ENCODE measurements around the gene KRT39. TPM values are rescaled to one million over a fixed set of nuclear protein-coding genes. Genes with fewer than 3 reads are reported as not detected.

KRT39 gene
- total RNA-seq, 2 experiments from 2014 or later, result not detected

GRCh38 chr17:40951011-40951622 is 15.6 kb downstream of the KRT39 start:
- ChIA-PET CTCF (interaction anchor here (0.6 kb wide), 1 partner anchor 524 kb away, joined by 4 read pairs; no protein-coding TSS in a partner anchor), POLR2A (no interaction called here)
- peaks cover 55% of the 10 kb centered on the region for H3K27me3 Mint-ChIP-seq
- no peak for DNase-seq
- H3K4me1 Mint-ChIP-seq, result no peaks in the 10 kb centered on the region
- no peak overlapping the region for H3K4me3 Mint-ChIP-seq
- H3K9me3 Mint-ChIP-seq, result no peaks in the 10 kb centered on the region
- H3K27ac Mint-ChIP-seq, result no peak overlapping the region
- no peaks in the 10 kb centered on the region for H3K36me3 Mint-ChIP-seq (ENCODE audit: low read depth)

GRCh38 chr17:40950176-40950575 is 16.6 kb downstream of the KRT39 start:
- H3K27me3 Mint-ChIP-seq, result peaks cover 60% of the 10 kb centered on the region
- no peak overlapping the region for H3K27ac Mint-ChIP-seq
- no peak for DNase-seq
- ChIA-PET CTCF (no interaction called here), POLR2A (no interaction called here)
- H3K36me3 Mint-ChIP-seq (ENCODE audit: low read depth), result no peaks in the 10 kb centered on the region
- H3K4me3 Mint-ChIP-seq, result no peak overlapping the region
- H3K4me1 Mint-ChIP-seq, result no peaks in the 10 kb centered on the region
- H3K9me3 Mint-ChIP-seq, result no peaks in the 10 kb centered on the region

GRCh38 chr17:40949418-40949817 is 17.3 kb downstream of the KRT39 start:
- Mint-ChIP-seq H3K27me3 (peaks cover 63% of the 10 kb centered on the region), H3K4me1 (no peaks in the 10 kb centered on the region)

GRCh38 chr17:40947929-40948328 is 18.8 kb downstream of the KRT39 start:
- no peak overlapping the region for H3K4me3 Mint-ChIP-seq
- H3K27ac Mint-ChIP-seq, result no peak overlapping the region
- CTCF ChIA-PET, result no interaction called here
- H3K4me1 Mint-ChIP-seq, result no peaks in the 10 kb centered on the region
- H3K36me3 Mint-ChIP-seq (ENCODE audit: low read depth), result no peaks in the 10 kb centered on the region
- peaks cover 55% of the 10 kb centered on the region for H3K27me3 Mint-ChIP-seq
- POLR2A ChIA-PET, result no interaction called here
- DNase-seq, result no peak
- no peaks in the 10 kb centered on the region for H3K9me3 Mint-ChIP-seq

More at GRCh38 chr17:40949418-40949817, 17.3 kb downstream of the KRT39 start:
- Mint-ChIP-seq H3K9me3 (no peaks in the 10 kb centered on the region), H3K4me3 (no peak overlapping the region), H3K36me3 (ENCODE audit: low read depth) (no peaks in the 10 kb centered on the region), H3K27ac (no peak overlapping the region)
- POLR2A ChIA-PET, result no interaction called here
- no peak for DNase-seq
- CTCF ChIA-PET, result no interaction called here

- POLR2A ChIA-PET, result no interaction called here
- Mint-ChIP-seq H3K36me3 (ENCODE audit: low read depth) (no peaks in the 10 kb centered on the region), H3K9me3 (no peaks in the 10 kb centered on the region), H3K27me3 (peaks cover 47% of the 10 kb centered on the region), H3K4me3 (no peak overlapping the region), H3K4me1 (no peaks in the 10 kb centered on the region), H3K27ac (no peak overlapping the region)
- no peak for DNase-seq
- CTCF ChIA-PET, result no interaction called here
Measured at GRCh38 chr17:40945414-40945813, 21.3 kb downstream of the KRT39 start.

- no peak for DNase-seq
- Mint-ChIP-seq H3K36me3 (ENCODE audit: low read depth) (no peaks in the 10 kb centered on the region), H3K9me3 (no peaks in the 10 kb centered on the region), H3K4me1 (no peaks in the 10 kb centered on the region), H3K27me3 (peaks cover 40% of the 10 kb centered on the region), H3K27ac (no peak overlapping the region), H3K4me3 (no peak overlapping the region)
- ChIA-PET POLR2A (no interaction called here), CTCF (no interaction called here)
Measured at GRCh38 chr17:40944531-40944930, 22.2 kb downstream of the KRT39 start.

GRCh38 chr17:40942553-40942952 is 24.2 kb downstream of the KRT39 start:
- Mint-ChIP-seq H3K4me3 (no peak overlapping the region), H3K9me3 (no peaks in the 10 kb centered on the region), H3K27ac (no peak overlapping the region), H3K36me3 (ENCODE audit: low read depth) (no peaks in the 10 kb centered on the region), H3K27me3 (peaks cover 25% of the 10 kb centered on the region), H3K4me1 (no peaks in the 10 kb centered on the region)
- CTCF ChIA-PET, result no interaction called here
- DNase-seq, result no peak
- POLR2A ChIA-PET, result no interaction called here

GRCh38 chr17:40940266-40940665 is 26.5 kb downstream of the KRT39 start:
- H3K36me3 Mint-ChIP-seq (ENCODE audit: low read depth), result no peaks in the 10 kb centered on the region
- no peak overlapping the region for H3K4me3 Mint-ChIP-seq
- no peak for DNase-seq
- ChIA-PET POLR2A (no interaction called here), CTCF (no interaction called here)
- H3K9me3 Mint-ChIP-seq, result no peaks in the 10 kb centered on the region
- no peaks in the 10 kb centered on the region for H3K4me1 Mint-ChIP-seq
- H3K27ac Mint-ChIP-seq, result no peak overlapping the region
- peaks cover 13% of the 10 kb centered on the region for H3K27me3 Mint-ChIP-seq

- H3K27me3 Mint-ChIP-seq, result peaks cover 19% of the 10 kb centered on the region
- no peaks in the 10 kb centered on the region for H3K4me1 Mint-ChIP-seq
- ChIA-PET POLR2A (no interaction called here), CTCF (no interaction called here)
- no peaks in the 10 kb centered on the region for H3K9me3 Mint-ChIP-seq
- H3K4me3 Mint-ChIP-seq, result no peak overlapping the region
- H3K27ac Mint-ChIP-seq, result no peak overlapping the region
- H3K36me3 Mint-ChIP-seq (ENCODE audit: low read depth), result no peaks in the 10 kb centered on the region
- DNase-seq, result no peak
Measured at GRCh38 chr17:40938981-40939380, 27.8 kb downstream of the KRT39 start.

GRCh38 chr17:40937384-40937819 is 29.3 kb downstream of the KRT39 start, which contains the start of gene KRT23:
KRT23 (minus strand) TSS chr17:40937646; CDS start chr17:40936603, 1,043 bp downstream.
- Mint-ChIP-seq H3K36me3 (ENCODE audit: low read depth) (no peaks in the 10 kb centered on the region), H3K27me3 (peaks cover 27% of the 10 kb centered on the region), H3K27ac (no peak within 1 kb of the TSS), H3K9me3 (no peaks in the 10 kb centered on the region), H3K4me1 (no peaks in the 10 kb centered on the region), H3K4me3 (no peak within 1 kb of the TSS)
- ChIA-PET POLR2A (no interaction called here), CTCF (no interaction called here)
- DNase-seq, result no peak

GRCh38 chr17:40936976-40937375 is 29.8 kb downstream of the KRT39 start:
- Mint-ChIP-seq H3K9me3 (no peaks in the 10 kb centered on the region), H3K27ac (no peak overlapping the region), H3K36me3 (ENCODE audit: low read depth) (no peaks in the 10 kb centered on the region), H3K4me1 (no peaks in the 10 kb centered on the region), H3K27me3 (peaks cover 29% of the 10 kb centered on the region), H3K4me3 (no peak overlapping the region)
- ChIA-PET CTCF (no interaction called here), POLR2A (interaction anchor here (0.7 kb wide), 1 partner anchor 155 kb away, joined by 3 read pairs; no protein-coding TSS in a partner anchor)
- DNase-seq, result no peak

- POLR2A ChIA-PET, result interaction anchor here (0.7 kb wide), 1 partner anchor 155 kb away, joined by 3 read pairs; no protein-coding TSS in a partner anchor
Measured at GRCh38 chr17:40936437-40936971, 30.2 kb downstream of the KRT39 start.

GRCh38 chr17:40935624-40936023 is 31.1 kb downstream of the KRT39 start:
- no peaks in the 10 kb centered on the region for H3K4me1 Mint-ChIP-seq

More at GRCh38 chr17:40936437-40936971, 30.2 kb downstream of the KRT39 start:
- Mint-ChIP-seq H3K27me3 (peaks cover 29% of the 10 kb centered on the region), H3K27ac (no peak overlapping the region), H3K36me3 (ENCODE audit: low read depth) (no peaks in the 10 kb centered on the region), H3K4me3 (no peak overlapping the region), H3K4me1 (no peaks in the 10 kb centered on the region), H3K9me3 (no peaks in the 10 kb centered on the region)
- CTCF ChIA-PET, result no interaction called here
- DNase-seq, result no peak

GRCh38 chr17:40932608-40933007 is 34.1 kb downstream of the KRT39 start:
- no peaks in the 10 kb centered on the region for H3K36me3 Mint-ChIP-seq (ENCODE audit: low read depth)
- no peak overlapping the region for H3K27ac Mint-ChIP-seq
- CTCF ChIA-PET, result interaction anchor here (1.3 kb wide), 1 partner anchor 730 kb away, joined by 3 read pairs; no protein-coding TSS in a partner anchor
- H3K4me1 Mint-ChIP-seq, result no peaks in the 10 kb centered on the region
- DNase-seq, result no peak
- H3K4me3 Mint-ChIP-seq, result no peak overlapping the region
- H3K9me3 Mint-ChIP-seq, result no peaks in the 10 kb centered on the region
- POLR2A ChIA-PET, result no interaction called here
- H3K27me3 Mint-ChIP-seq, result peaks cover 31% of the 10 kb centered on the region

More at GRCh38 chr17:40935624-40936023, 31.1 kb downstream of the KRT39 start:
- no peaks in the 10 kb centered on the region for H3K9me3 Mint-ChIP-seq
- H3K27ac Mint-ChIP-seq, result no peak overlapping the region
- no peaks in the 10 kb centered on the region for H3K36me3 Mint-ChIP-seq (ENCODE audit: low read depth)
- no peak for DNase-seq
- H3K4me3 Mint-ChIP-seq, result no peak overlapping the region
- POLR2A ChIA-PET, result no interaction called here
- H3K27me3 Mint-ChIP-seq, result peaks cover 29% of the 10 kb centered on the region
- CTCF ChIA-PET, result no interaction called here
